Ascending aorta (tissue), 2 donors: Measurements from ENCODE around the gene MPEG1. TPM values are rescaled to one million over a fixed set of nuclear protein-coding genes. Genes with fewer than 3 reads are reported as not detected.

Source experiments
- DNase-seq, 2 donors: peaks; one replicate each; pipeline ENCODE4 v3.0.0-alpha.2; 2019; ENCODE audit warnings: low spot score in 2 of 2
- H3K27ac ChIP-seq, 2 donors: fragments of 200-600 bp; sonication (generic); one replicate each; pipeline ENCODE4 v1.5.1; 2016 to 2017; ENCODE audit warnings: mild to moderate bottlenecking in 1 of 2
- H3K27me3 ChIP-seq: fragments of 200-600 bp; sonication (generic); one replicate; pipeline ENCODE4 v1.5.1; 2017
- H3K36me3 ChIP-seq, 2 donors: fragments of 200-600 bp; sonication (generic); one replicate each; pipeline ENCODE4 v1.5.1; 2016
- H3K4me1 ChIP-seq, 2 donors: fragments of 200-600 bp; sonication (generic); one replicate each; pipeline ENCODE4 v1.5.1; 2016 to 2017; ENCODE audit warnings: mild to moderate bottlenecking in 1 of 2
- H3K4me3 ChIP-seq, 2 donors: fragments of 200-600 bp; sonication (generic); one replicate each; pipeline ENCODE4 v1.5.1; 2016 to 2017; ENCODE audit warnings: mild to moderate bottlenecking in 1 of 2
- H3K9me3 ChIP-seq, 2 donors: fragments of 200-600 bp; sonication (generic); one replicate each; pipeline ENCODE4 v1.5.1; 2016
- intact Hi-C: fragments of 100-400 bp; cut with DNase I; formaldehyde crosslinking; loops from one replicate; pipeline ENCODE4 v1.15.1; 2023
- total RNA-seq: library from RNA; depleted of rRNA; stranded (reverse); fragments of >200 nt; gene quantifications from one replicate; pipeline ENCODE4 v1.1.0, GENCODE V29; 2016
- TF ChIP-seq, protein P1 (sequence below), 3 experiments: fragments of 200-600 bp in 2 of 3; fragments of 450-650 bp in 1 of 3; sonication (generic) in 2 of 3; IDR thresholded peaks; one replicate each; pipeline ENCODE4 v1.5.1; 2016 to 2019; ENCODE audit warnings: antibody characterized with exemption in 3 of 3, mild to moderate bottlenecking in 1 of 3, moderate library complexity in 1 of 3

The MPEG1 gene, protein sequence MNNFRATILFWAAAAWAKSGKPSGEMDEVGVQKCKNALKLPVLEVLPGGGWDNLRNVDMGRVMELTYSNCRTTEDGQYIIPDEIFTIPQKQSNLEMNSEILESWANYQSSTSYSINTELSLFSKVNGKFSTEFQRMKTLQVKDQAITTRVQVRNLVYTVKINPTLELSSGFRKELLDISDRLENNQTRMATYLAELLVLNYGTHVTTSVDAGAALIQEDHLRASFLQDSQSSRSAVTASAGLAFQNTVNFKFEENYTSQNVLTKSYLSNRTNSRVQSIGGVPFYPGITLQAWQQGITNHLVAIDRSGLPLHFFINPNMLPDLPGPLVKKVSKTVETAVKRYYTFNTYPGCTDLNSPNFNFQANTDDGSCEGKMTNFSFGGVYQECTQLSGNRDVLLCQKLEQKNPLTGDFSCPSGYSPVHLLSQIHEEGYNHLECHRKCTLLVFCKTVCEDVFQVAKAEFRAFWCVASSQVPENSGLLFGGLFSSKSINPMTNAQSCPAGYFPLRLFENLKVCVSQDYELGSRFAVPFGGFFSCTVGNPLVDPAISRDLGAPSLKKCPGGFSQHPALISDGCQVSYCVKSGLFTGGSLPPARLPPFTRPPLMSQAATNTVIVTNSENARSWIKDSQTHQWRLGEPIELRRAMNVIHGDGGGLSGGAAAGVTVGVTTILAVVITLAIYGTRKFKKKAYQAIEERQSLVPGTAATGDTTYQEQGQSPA
- total RNA-seq = 14.5 TPM

DNA sequence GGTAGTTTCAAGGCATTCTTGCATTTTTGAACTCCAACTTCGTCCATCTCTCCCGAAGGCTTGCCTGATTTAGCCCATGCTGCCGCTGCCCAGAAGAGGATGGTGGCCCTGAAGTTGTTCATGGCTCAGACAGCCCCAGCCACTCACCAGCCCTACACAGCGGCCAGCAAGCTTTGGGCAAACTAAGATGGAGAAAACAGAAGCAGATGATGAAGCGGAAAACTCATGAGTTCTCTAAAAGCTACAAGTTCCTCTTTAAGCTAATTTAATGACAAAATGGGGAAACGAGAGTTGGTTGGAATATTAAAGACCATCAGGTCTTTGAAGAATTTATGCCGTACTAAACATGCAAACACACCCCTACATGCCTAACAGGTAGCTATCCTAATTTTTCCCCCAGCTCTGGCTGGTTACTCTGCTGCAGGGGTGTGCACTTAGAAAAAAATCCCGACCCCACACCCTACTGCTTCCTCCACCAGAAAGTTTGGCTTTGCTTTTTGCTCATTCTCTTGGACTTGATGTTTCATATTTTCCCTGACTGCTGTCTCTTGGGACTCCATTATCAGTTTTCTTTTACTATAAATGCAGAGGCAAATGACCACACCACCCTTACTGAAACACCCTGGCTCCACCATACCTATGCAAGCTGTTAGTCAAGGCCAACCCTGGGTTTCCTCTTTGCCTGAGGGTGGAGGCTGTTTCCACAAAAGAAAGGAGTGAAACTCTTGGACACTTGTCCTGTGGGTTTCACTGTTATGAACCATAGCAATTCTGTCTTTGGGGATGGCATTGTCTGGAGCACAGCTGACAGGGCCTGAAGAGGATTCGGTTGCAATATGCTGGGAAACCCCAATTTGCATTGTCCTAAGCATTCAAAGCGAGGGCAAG is at the start of gene MPEG1:
TSS of gene MPEG1 (minus strand) at position 184 of the 888 bp plus-strand sequence. CDS start at position 122, 62 bp downstream.
- TF ChIP-seq, protein P1, sequence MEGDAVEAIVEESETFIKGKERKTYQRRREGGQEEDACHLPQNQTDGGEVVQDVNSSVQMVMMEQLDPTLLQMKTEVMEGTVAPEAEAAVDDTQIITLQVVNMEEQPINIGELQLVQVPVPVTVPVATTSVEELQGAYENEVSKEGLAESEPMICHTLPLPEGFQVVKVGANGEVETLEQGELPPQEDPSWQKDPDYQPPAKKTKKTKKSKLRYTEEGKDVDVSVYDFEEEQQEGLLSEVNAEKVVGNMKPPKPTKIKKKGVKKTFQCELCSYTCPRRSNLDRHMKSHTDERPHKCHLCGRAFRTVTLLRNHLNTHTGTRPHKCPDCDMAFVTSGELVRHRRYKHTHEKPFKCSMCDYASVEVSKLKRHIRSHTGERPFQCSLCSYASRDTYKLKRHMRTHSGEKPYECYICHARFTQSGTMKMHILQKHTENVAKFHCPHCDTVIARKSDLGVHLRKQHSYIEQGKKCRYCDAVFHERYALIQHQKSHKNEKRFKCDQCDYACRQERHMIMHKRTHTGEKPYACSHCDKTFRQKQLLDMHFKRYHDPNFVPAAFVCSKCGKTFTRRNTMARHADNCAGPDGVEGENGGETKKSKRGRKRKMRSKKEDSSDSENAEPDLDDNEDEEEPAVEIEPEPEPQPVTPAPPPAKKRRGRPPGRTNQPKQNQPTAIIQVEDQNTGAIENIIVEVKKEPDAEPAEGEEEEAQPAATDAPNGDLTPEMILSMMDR (IDR thresholded peaks at IDR 0.05) = no peak
- no peaks in the 10 kb centered on the region for H3K36me3 ChIP-seq

DNA sequence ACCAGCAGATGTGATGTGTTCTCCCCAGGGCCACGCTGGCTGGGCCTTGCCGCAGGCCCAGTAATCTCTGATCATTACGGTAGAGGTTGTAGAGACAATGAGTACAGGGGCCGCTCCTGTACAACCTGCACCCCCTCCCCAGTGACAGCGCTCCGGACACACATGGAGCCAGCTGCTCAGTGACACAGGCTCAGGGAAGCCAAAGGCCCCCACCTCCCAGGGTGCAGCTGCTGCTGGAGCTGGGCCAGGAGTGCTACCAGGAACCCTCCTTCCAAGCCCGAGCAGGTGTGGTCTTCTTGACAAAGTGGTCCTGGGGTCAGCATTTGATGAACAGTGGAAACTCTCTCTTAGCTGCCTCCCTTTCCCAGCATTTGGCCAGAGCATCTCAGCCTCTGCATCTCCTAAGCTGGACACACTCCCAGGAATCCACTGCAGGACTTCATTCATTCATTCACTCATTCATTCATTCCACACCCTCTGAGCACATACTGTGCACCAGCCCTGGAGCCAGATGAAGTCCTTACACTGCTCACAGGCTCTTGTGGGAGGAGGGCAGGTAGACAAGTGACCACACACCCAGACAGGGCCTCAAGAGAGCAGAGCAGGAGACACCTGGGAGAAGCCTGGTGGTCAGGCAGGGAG is 49.6 kb upstream of the MPEG1 start:
- TF ChIP-seq, protein P1 (IDR thresholded peaks at IDR 0.05) = no peak
- no peaks in the 10 kb centered on the region for H3K4me1 ChIP-seq
- no peaks in the 10 kb centered on the region for H3K9me3 ChIP-seq
- intact Hi-C loops = no loop called here
- H3K4me3 ChIP-seq = no peak overlapping the region
- no peak overlapping the region for H3K27ac ChIP-seq
- no peak for DNase-seq
- no peaks in the 10 kb centered on the region for H3K27me3 ChIP-seq
- H3K36me3 ChIP-seq = no peaks in the 10 kb centered on the region

More for the DNA sequence above, at the start of gene MPEG1:
- no peaks in the 10 kb centered on the region for H3K27me3 ChIP-seq
- no peak within 1 kb of the TSS for H3K27ac ChIP-seq
- no peaks in the 10 kb centered on the region for H3K9me3 ChIP-seq
- DNase-seq = no peak
- peak within 1 kb of the TSS in 1 of 2 donors; percentile 33 for H3K4me3 ChIP-seq
- intact Hi-C loops = no loop called here
- no peaks in the 10 kb centered on the region for H3K4me1 ChIP-seq

DNA sequence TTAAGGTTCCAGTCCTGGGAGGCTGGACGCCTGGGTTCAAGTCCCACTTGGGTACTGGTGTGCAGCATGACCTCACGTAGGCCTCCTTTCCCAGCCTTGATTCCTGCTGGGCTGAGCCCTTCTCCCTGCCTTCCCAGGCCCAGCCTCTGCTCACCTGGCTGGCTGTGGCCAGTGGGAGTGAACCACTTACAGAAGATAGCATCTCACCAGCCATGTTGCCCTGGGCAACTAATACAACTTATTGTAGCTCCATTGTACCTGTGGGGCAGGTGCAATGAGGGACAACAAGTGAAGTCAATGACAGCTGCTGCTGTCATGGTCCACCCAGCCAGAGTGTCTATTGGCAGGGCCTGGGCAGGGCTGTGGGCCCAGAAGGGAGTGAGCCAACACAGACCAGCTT is 48.4 kb upstream of the MPEG1 start:
- Histone ChIP-seq H3K4me1 (no peaks in the 10 kb centered on the region), H3K9me3 (no peaks in the 10 kb centered on the region), H3K36me3 (no peaks in the 10 kb centered on the region), H3K27me3 (no peaks in the 10 kb centered on the region), H3K27ac (no peak overlapping the region), H3K4me3 (no peak overlapping the region)
- intact Hi-C loops = no loop called here
- DNase-seq = no peak
- TF ChIP-seq, protein P1 (IDR thresholded peaks at IDR 0.05) = no peak

DNA sequence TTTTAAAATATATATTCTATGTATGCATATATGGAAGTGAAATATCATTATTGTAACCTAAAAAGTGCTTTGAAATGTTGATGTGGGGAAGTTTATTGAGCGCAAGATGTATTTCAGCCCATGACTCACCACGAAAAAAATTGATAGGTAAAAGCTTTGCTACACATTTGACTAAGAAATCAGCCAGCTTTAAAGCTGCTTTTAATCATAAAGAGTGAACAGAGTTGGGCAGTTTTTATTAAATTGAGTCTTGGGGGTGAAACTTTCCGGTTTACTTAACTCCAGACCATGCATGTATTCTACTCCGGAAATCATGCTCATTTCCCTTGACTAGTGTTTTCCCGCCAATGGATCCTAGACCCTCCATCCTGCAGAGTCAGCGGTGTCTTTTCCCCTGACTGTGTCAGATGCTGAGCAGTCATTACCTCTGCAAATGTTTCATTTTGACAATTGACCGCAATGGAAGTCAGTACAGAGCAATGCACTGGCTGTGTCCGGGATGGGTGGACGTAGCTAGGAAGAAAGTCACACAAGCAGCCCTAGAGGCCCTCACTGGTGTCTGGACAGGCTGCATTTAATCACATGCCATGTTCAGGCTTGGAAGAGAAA is 47.2 kb upstream of the MPEG1 start:
- no peak for DNase-seq
- no peaks in the 10 kb centered on the region for H3K9me3 ChIP-seq
- intact Hi-C loops = no loop called here
- H3K27ac ChIP-seq = no peak overlapping the region
- H3K27me3 ChIP-seq = no peaks in the 10 kb centered on the region
- TF ChIP-seq, protein P1 (IDR thresholded peaks at IDR 0.05) = no peak
- no peaks in the 10 kb centered on the region for H3K36me3 ChIP-seq
- no peaks in the 10 kb centered on the region for H3K4me1 ChIP-seq
- H3K4me3 ChIP-seq = no peak overlapping the region

DNA sequence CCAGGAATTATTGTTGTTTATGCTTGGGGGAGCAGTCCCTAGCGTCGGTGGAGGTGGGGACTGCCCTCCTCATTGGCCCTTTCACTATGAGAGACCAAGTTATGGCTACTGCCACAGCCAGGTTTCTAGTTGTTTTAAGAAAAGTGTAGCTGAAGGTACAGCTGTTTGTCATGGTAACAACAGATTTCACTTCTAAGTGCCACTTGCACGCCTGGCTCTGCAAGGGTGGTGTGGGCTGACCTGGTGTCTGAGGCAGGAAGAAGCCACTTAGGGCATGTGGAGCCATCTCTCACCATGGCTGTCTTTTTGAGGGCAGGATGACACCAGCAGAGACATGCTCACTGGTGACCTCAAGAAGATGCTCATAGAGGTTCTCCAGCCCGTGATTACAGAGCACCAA is 46.3 kb upstream of the MPEG1 start:
- no peak for DNase-seq
- Histone ChIP-seq H3K36me3 (no peaks in the 10 kb centered on the region), H3K27ac (no peak overlapping the region), H3K27me3 (no peaks in the 10 kb centered on the region), H3K4me3 (no peak overlapping the region), H3K9me3 (no peaks in the 10 kb centered on the region), H3K4me1 (no peaks in the 10 kb centered on the region)
- intact Hi-C loops = no loop called here
- TF ChIP-seq, protein P1 (IDR thresholded peaks at IDR 0.05) = no peak
